ENCODE measurements around the gene SOD2. TPM values are rescaled to one million over a fixed set of nuclear protein-coding genes. Genes with fewer than 3 reads are reported as not detected.
A peak's percentile ranks its signal among the peaks of the same experiment; 100 is the strongest.
"Not testable (repeated sequence)": the region's sequence is repeated elsewhere in the genome, so short reads cannot be mapped to it uniquely, and the experiment has no call there.

The SOD2 gene
- total RNA-seq, 1 donor from 2014 or later, result 495 TPM

DNA sequence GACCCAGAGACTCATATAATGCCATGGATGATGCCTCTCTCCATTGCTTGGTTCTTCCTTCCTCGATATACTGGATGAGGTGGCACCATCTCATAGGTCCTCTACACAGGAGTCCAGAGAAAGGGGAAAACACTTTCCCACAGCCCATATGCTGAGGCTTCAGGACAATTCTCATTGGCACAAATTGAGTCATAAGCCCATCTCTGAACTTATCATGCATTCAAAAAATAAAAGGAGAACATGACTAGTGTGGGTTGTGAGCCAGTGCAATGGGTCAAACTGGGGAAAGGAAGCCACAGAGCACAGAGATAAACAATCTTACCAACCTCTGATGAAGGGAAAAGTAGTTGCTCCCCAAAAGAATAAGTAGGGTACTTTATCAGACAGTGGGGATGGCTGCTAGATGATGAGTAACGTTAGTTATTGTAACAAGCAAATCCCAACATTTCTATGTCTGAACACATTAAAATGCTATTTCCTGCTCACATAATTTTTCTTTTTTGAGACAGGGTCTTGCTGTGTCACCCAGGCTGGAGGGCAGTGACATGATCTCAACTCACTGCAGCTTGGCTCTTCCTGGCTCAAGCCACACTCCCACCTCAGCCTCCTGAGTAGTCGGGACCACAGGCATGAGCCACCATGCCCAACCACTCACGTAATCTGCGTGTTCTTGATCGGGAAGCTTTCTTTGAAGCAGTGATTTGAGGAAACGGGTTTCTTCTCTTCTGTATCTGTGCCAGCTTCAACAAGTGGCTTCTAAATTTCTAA, 27.0 kb downstream of the SOD2 start:
- Histone ChIP-seq H3K4me3 (ENCODE audit: low read depth, low read length) (no peak overlapping the region), H3K27me3 (ENCODE audit: control insufficient read depth, insufficient read depth, low read length) (no peaks in the 10 kb centered on the region), H3K36me3 (ENCODE audit: control insufficient read depth, insufficient read depth, low read length) (no peaks in the 10 kb centered on the region)
- TF ChIP-seq, protein P1, sequence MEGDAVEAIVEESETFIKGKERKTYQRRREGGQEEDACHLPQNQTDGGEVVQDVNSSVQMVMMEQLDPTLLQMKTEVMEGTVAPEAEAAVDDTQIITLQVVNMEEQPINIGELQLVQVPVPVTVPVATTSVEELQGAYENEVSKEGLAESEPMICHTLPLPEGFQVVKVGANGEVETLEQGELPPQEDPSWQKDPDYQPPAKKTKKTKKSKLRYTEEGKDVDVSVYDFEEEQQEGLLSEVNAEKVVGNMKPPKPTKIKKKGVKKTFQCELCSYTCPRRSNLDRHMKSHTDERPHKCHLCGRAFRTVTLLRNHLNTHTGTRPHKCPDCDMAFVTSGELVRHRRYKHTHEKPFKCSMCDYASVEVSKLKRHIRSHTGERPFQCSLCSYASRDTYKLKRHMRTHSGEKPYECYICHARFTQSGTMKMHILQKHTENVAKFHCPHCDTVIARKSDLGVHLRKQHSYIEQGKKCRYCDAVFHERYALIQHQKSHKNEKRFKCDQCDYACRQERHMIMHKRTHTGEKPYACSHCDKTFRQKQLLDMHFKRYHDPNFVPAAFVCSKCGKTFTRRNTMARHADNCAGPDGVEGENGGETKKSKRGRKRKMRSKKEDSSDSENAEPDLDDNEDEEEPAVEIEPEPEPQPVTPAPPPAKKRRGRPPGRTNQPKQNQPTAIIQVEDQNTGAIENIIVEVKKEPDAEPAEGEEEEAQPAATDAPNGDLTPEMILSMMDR (IDR thresholded peaks at IDR 0.05; ENCODE audit: insufficient read depth, low read length, poor library complexity, severe bottlenecking), result no peak
- DNase-seq (ENCODE audit: low read depth), result no peak

- H3K27me3 ChIP-seq (ENCODE audit: control insufficient read depth, insufficient read depth, low read length); H3K4me3 ChIP-seq (ENCODE audit: low read depth, low read length); H3K36me3 ChIP-seq (ENCODE audit: control insufficient read depth, insufficient read depth, low read length); DNase-seq (ENCODE audit: low read depth): not testable (repeated sequence)
Measured at GRCh38 chr6:159663368-159663889, 29.6 kb downstream of the SOD2 start.

- H3K27me3 ChIP-seq (ENCODE audit: control insufficient read depth, insufficient read depth, low read length); H3K36me3 ChIP-seq (ENCODE audit: control insufficient read depth, insufficient read depth, low read length); DNase-seq (ENCODE audit: low read depth); H3K4me3 ChIP-seq (ENCODE audit: low read depth, low read length): not testable (repeated sequence)
Measured at GRCh38 chr6:159661977-159662376, 31.1 kb downstream of the SOD2 start.

GRCh38 chr6:159655409-159655988, 37.5 kb downstream of the SOD2 start:
- TF ChIP-seq, protein P1 (IDR thresholded peaks at IDR 0.05; ENCODE audit: insufficient read depth, low read length, poor library complexity, severe bottlenecking), result no peak
- DNase-seq (ENCODE audit: low read depth), result no peak
- H3K27me3 ChIP-seq (ENCODE audit: control insufficient read depth, insufficient read depth, low read length), result no peaks in the 10 kb centered on the region
- H3K4me3 ChIP-seq (ENCODE audit: low read depth, low read length), result no peak overlapping the region
- no peaks in the 10 kb centered on the region for H3K36me3 ChIP-seq (ENCODE audit: control insufficient read depth, insufficient read depth, low read length)

- DNase-seq (ENCODE audit: low read depth), result peak; percentile 19
- no peak overlapping the region for H3K4me3 ChIP-seq (ENCODE audit: low read depth, low read length)
- no peaks in the 10 kb centered on the region for H3K36me3 ChIP-seq (ENCODE audit: control insufficient read depth, insufficient read depth, low read length)
- no peaks in the 10 kb centered on the region for H3K27me3 ChIP-seq (ENCODE audit: control insufficient read depth, insufficient read depth, low read length)
- TF ChIP-seq, protein P1 (IDR thresholded peaks at IDR 0.05; ENCODE audit: insufficient read depth, low read length, poor library complexity, severe bottlenecking), result peak; percentile 41
Measured at GRCh38 chr6:159654483-159655098, 38.5 kb downstream of the SOD2 start.

DNA sequence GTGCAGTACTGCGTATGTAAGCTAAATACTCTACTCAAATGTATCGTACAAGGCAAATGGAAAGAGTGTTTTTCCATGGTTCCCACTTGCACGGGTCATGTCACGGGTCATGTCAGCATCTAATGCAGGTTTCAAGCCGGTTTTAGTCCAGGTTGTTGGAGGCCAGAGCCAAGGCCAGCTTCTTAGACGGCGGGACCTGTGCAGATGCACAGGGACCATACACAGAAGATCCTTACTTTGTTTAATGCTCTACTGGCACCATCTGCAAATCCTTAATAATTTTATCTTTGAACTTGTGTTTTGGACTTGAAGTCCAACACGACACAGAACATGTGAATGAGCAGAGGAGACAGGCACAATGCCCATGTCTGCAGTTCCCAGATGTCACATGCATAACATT, 42.7 kb downstream of the SOD2 start:
- no peaks in the 10 kb centered on the region for H3K27me3 ChIP-seq (ENCODE audit: control insufficient read depth, insufficient read depth, low read length)
- TF ChIP-seq, protein P1 (IDR thresholded peaks at IDR 0.05; ENCODE audit: insufficient read depth, low read length, poor library complexity, severe bottlenecking), result no peak

More for the DNA sequence above, 42.7 kb downstream of the SOD2 start:
- H3K36me3 ChIP-seq (ENCODE audit: control insufficient read depth, insufficient read depth, low read length), result no peaks in the 10 kb centered on the region
- no peak overlapping the region for H3K4me3 ChIP-seq (ENCODE audit: low read depth, low read length)
- no peak for DNase-seq (ENCODE audit: low read depth)
